Measurements from ENCODE around the gene GALNT3.

DNA sequence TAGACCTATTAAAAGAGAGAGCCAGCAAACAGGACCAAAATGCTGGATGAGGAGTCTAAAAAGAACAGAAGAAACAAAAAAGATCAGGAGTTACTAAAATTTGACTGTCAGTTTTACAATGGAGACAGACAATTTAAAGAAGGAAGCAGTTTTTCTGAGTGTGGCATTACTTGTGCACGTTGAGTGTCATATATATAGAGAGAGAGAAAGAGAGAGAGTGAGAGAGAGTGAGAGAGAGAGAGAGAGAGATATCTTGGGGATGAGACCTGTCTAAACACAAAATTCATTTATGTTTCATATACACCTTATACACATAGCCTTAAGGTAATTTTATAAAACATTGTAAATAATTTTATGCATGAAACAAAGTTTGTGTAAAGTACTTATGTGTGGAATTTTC is 2.1 kb upstream of the GALNT3 start:
- no peak for TF ChIP-seq POLR2A (IDR thresholded peaks at IDR 0.05)
- no peak for TF ChIP-seq CTCF (IDR thresholded peaks at IDR 0.05)
- no peak for TF ChIP-seq POLR2AphosphoS5 (IDR thresholded peaks at IDR 0.05)
- no peak for TF ChIP-seq EP300 (IDR thresholded peaks at IDR 0.05)

Measured in sigmoid colon (tissue), 4 donors.